CMK (cell line): ENCODE data around the gene CACNB3.

Experiments used
- DNase-seq: peaks from one replicate; pipeline ENCODE4 v3.0.0-alpha.2; 2010; ENCODE audit warnings: low read depth

The CACNB3 gene

DNA sequence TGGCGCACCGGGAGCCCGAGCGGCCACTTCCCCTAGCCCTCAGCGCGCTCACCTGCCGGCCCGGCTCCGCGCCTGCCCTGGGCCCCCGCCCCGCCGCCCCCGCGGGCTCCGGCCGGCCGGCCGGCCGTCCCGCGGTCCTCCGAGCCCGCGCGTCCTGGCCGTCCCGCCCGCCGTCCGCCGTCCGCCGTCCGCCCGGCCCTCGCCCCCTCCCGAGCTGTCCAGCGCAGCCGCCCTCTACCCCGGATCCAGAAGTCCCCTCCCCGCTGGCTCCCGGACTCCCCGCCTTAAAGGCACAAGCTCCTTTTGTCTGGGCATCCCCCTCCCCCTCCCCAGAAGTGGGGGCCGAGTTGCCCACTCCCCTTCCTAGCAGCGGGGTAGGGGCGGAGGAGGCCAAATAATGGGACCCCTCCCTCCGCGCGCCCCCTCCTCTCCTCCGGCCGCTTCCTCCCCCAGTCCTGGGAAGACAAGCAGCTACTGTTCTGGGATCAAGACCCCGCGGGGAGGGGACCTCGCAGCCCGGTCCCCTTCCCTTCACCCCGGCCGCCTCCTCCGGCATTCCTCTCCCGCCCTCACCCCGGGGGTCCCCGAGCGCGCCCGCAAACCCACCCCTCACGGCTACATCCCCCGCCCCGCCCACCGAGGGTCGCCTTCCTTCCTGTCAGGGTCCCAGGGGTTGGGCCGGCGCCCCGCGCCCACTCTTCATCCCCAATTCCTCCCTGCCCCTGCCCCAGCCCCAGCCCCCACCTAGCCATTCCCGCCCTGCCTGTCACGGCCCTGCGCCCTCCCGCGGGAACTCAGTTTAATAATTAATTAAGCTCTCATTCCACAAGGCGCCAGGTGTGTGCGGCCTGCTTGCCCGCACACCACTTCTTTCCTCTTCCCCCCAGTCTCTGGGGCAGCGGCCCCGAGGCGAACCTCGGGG, 29.2 kb upstream of the CACNB3 start, which contains the start of gene ADCY6:
TSS of gene ADCY6 (minus strand) at position 236 of the 922 bp plus-strand sequence. CDS start 5,655 bp downstream, outside the sequence.
- no peak for DNase-seq

DNA sequence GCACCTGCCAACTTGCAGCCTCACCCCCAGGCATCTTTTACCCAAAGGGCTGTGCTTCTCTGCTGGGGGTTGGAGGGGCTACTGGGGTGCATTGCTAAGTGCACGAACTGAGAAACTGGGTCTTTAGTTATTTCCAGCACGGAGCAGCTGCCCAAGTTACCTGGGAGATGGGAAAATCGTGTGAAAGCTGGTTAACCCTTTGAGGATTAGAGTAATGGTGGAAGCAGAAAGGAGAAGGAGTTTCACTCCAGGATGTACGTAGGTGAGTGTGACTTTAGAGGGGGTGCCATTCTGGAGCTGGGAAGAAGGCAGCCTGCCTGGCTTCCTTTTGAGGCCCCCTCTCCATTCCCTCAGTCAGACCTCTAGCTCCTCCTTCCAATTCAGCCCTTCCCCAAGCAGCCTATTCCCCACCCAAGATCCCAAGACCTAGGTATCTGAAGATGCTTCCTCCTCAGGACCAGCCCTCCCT, 28.4 kb upstream of the CACNB3 start:
- no peak for DNase-seq

DNA sequence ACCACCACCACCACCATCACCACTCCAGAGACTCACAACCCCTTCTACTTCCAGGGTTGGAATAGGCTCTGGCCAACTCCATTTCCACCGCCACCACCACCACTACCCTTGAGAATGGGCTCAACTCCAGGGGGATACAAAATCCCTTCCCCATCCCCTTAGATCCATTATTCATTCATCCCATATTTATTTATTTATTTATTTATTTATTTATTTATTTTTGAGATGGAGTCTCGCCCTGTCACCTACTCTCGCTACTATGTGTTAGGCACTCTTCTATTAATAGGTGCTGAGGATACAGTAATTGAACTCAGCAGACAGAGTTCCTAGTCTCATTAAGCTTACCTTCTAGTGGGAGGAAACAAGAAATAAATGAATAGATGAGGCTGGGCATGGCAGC, 24.6 kb upstream of the CACNB3 start:
- DNase-seq = no peak

DNA sequence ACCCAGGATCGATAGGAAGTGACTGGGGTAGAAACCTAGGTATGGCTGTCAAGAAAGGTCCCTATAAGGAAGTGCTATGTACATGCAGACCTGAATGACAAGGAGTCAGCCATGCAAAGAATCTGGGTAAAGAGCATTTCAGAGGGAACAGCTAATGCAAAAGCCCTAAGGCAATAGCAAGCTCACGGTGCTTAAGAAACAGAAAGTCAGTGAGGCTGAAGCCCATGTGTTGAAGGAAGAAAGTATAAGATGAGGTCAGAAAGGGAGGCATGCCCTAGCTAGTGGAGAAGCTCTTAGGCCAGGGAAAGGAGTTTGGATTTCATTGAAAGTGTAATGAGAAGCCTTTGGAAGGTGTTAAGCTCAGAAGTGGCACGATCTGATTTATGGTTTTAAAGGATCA, 23.4 kb upstream of the CACNB3 start:
- DNase-seq = no peak

DNA sequence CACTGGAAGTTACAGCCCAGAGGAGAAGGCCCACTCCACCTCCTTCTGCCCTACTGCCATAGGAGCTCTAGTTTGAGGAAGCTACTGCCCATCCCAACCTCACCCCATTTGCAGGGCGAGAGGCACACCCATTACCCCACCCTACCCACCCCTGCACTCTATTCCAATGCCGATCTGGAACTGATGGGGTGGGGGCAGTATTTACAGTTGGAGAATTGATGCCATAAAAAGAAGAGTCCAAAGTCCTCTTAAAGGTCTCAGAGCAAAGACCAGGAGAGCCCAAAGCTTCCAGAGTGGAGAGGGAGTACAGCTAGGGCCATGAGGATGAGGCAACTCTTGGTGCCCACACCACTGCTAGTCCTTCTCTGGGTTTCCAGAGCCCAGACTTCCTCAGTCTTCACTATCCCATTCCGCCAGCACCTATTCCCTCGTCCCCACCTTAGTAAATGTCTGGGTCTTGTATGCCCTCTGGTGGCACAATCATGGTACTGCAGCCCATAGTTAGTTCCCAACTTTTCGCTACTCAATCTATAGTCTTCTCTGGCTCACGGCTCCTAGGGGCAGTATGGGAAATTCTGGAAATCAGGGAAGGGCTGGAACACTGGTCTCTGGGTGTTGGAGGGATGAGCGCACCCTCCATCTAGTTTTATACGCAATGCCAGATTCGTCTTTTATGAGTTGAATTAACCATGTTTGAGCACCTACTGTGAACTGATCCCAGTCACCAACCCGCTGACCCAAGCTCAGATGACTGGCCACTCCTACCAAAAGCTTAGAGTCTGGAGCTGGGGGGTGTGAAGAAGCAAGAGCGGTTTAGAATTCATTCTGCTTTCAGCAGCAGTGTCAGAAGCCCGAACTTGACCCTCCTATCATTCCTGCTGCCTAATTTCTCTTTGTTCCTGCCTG, 22.5 kb upstream of the CACNB3 start:
- no peak for DNase-seq

DNA sequence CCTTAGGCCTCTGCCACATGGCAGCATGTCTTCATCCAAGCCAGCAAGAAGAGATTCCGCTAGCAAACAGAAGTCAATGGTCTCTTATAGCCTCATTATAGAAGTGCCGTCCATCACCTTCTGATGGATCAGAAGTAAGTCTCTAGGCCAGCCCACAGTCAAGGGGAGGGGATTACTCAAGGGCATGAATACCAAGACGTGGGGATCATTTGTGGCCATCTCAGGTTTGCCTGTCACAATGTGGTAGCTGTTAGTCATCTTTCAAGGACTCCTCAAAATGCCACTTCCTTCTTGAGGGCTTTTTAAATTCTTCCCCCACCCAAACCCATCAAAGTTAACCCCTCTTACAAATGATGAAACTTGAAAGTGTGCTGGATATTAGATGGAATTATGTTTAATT, 21.3 kb upstream of the CACNB3 start:
- no peak for DNase-seq

DNA sequence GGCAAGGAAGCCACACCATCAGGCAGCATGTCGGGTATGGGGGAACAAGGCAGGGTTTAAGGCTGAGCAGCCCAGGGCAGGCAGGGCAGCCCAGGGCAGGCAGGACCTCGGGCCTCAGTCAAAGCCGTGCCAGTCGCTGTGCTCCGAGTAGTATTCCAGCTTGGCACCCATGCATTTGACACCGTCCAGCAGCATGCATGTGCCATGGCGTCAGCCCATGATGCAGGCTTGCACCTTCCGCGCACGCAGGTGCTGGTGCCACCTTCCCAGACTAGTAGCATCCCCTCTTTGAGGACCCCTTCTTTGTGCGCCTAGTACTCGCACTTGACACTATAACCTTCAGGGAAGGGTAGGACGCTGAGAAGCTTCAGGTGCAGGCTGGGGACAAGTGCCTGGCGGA, 17.8 kb upstream of the CACNB3 start:
- no peak for DNase-seq

DNA sequence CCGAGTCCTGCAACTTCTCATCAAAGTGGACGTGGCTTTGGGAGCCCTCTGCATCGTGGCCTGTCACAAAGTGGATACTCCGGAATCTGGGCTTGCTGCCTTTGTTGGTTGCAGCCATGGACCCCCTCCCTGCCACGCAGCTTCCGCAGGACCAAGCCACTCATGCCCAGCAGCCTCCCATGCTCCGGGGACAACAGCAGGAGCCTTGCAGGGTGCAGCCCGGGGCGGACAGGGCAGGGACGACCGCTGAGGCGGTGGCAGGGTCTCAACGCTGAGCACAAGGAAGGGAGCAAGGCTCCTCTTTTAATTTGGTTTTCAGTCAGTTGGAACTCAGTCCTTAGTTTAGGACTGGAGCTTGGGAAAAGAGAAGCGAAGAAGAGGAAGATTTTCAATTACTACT, 17.3 kb upstream of the CACNB3 start:
- no peak for DNase-seq

DNA sequence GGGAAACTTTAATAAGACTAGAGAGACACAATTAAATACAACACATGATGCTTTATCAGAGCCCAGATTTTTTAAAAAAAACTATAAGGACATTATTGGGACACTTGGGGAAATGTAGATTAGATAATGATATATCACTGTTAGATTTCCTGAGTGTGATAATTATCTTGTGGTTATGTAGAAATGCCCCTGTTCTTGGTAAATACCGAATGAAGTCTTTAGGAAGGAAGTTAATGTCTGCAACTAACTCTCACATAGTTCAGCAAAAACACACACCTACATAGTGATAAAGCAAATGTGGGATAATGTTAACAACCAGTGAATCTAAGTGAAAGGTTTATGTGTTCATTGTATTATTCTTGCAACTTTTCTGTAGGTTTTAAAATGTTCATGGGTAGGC, 14.6 kb upstream of the CACNB3 start:
- no peak for DNase-seq

DNA sequence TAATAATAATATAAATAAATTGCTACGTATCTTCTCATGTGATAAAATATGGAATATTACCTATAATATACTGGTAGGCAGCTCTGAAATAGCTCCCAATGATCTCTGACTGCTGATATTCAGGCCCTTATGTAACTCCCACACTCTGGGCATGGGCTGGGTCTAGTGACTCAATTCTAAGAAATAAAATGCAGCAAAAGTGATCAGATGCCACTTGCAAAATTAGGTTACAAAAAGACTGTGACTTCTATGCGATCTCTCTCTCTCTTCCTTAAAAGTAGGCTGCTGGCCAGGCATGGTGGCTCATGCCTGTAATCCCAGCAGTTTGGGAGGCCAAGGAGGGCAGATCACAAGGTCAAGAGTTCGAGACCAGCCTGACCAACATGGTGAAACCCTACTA, 10.3 kb upstream of the CACNB3 start:
- DNase-seq = no peak

DNA sequence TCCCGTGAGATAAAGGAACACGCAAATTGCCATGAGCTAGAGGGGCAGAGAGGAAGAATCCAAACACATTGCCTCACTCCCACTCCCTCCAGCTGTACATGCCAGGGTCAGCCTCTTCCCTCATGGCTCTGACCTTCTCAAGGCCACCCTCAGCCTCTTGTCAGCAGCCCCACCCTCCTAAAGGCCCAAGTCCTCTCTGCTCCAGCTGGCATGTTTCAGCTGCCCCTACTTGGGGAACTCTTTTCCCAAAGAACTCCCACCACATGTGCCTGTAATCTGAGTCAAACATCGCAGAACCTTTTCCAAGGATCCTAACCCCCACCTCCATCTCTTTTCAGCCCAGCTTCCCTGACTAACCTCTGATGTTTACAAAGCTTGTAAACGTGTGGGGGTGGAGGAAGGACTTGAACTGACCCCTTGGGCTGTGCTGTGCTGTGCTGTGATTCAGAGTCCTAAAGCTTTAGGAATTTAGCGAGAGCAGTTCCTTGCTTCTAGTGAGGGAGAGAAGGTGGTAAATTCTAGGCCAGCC, 7.3 kb upstream of the CACNB3 start:
- DNase-seq = no peak

DNA sequence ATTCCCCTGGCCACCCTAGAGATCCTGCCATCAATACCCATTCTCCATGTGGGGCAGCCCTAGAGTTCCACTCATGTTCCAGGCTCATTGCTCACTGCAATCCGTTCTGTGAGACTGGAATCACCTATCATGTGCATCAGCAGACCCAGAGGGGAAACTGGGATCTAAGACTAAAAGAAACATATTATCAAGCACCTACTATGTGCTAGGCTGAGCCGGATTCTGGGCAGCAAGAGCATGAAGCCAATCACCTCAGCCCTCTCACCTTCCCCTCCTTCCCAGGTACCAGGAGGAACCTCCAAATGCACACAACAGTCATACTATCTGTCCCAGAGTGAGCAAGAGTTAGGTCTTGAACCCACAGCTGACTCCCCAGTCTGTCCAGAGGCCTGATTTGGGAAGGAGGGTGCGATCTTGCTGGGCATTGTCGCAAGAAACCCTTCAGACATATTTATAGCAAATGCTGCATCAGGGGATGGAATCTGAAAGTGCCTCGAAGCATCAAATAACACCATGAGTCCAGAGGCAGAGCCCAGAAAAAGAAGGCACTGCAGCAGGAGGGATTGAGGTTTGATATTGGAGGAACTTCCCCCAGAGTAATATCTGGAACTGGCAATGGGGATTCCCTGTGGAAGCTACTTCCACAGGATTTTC, 6.7 kb upstream of the CACNB3 start:
- no peak for DNase-seq

DNA sequence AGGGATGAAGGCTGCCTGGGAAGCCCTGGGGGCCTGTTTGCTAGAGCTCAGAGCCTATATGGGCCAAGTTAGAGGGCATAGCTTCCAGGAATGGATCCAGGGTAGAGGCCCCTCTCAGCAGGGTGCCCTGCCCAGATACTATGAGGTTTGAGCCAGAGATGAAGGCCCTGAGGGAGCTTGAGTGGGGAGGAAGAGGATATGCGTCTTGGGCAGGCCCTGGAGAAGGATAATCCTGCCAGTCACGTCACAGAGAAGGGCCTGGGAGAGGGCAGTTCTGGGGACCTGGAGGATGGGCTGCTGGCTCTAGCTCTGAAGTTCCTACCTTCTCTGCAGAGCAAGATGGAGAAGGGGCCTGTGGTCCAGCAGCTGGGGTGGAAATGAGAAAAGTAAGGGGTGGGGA, 5.9 kb upstream of the CACNB3 start:
- DNase-seq = no peak

DNA sequence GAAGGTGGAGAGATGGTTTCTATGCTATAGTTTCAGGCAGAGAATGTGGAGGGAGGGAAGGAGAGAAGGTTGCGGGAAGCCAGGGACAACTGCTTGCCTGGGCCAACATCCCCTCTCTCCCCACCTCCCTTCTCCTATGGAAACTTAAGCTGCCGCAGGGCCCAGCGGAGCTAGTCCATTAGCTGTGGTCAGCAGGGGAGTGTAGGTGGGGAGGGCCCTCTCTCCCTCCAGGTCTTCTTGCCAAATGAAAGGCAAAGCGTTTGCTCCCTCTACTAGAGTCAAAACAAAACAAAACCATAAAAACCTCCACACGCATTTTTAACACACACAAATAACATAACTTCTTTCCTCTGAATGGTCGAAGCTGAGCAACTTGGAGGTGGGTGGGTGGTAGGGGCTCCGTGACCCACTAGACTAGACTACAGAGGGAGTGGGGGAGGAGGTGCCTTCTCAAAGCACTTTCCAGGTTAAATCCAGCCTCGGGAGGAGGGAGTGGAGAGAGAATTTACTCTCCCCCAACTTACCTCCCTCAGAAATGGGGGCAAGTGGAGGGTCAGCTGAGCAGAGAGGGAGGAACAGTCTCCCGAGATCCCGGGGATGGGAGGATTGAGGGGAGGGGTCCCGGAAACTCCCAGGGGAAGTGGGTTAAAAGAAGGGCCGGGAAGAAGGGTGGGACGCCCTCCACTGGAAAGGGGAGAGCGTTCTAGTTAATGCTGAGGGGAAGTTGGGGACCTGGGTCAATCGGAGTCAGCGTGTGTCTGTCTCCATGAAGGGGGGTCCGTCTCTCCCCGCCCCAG, 4.6 kb upstream of the CACNB3 start:
- no peak for DNase-seq

DNA sequence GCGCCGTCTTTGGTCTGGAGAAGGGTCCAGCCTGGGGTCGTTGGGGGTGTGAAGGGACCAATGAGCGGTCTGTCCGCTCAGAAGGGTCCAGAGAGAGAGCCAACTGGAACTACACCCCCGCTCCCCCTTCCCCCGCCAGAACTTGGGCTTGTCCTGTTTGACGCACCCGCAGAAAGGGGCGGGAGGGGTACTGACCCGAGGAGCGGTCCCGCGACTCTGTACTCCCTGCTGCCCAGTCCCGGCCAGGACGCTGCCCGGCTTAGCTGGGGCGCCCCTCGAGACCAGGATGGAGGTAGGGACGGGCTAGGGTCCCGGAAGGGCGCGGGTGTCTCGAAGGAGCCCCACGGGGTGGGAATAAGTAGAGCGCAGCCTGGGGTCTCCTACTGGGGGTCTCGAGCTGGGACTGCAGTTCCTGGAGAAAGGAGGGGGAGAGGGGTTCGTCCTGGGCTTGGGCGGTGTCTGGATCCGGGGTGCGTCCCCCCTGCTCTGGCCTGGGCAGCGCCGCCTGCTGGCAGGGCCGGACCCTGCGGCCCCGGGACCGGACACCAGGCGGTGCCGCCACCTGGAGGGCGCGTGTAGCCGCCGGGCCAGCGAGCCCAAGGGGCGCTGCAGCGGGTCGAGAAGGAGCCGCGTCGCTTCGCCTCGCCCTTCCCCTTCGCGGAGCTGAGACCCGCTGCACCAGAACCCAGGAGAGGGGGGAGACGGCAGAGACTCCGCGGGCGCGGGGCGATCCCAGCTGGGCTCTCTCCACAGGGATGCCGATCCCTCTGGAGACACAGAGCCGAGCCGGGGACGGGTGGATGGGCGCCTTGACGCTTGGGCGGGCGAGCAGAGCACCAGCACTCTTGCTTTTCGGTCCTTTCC, 3.8 kb upstream of the CACNB3 start:
- DNase-seq = peak; percentile 72

DNA sequence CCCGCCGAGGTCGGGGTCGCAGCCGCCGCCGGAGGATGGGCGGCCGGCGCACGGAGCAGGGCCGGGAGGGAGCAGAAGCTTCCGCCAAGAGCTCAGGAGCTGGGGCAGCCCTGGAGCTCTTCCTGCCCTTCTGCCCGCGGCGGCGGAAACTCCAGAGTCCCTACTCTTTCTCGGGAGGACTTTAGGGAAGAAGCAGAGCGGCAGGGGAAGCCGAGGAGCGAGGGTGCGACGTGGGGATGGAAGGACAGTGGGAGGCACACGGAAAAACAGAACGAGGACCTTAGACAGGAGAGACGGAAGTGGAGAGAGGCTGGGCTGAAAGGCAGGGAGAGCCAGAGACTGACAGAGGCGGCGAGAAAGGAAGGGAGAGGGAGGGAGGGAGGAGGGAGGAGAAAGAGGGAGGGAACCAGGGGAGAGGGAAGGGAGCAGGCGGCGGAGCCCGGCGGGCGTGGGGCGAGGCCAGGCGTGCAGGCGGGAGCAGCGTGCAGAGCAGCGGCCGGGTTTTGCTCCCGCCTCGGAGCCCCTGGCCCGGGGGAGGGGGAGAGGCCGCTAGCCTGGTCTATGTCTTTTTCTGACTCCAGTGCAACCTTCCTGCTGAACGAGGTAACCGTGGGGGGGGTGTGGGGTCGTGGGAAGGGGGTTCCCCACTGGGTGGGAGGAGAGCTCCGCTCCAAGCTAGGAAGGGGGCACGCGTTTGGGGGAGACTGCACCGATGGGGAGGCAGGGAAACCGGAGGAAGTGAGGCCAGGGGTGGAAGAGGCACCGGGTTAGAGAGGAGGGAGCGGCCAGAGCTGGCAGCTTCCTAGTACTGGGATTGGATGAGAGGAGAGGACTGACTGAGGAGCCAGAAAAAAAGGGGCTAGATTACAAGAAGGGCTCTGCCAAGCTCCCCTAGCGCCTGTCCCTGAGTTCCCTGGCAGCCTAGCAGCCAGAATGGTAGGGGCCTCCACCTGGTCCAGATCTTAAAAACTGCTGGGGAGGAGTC, 2.9 kb upstream of the CACNB3 start:
- DNase-seq = peak; percentile 79

DNA sequence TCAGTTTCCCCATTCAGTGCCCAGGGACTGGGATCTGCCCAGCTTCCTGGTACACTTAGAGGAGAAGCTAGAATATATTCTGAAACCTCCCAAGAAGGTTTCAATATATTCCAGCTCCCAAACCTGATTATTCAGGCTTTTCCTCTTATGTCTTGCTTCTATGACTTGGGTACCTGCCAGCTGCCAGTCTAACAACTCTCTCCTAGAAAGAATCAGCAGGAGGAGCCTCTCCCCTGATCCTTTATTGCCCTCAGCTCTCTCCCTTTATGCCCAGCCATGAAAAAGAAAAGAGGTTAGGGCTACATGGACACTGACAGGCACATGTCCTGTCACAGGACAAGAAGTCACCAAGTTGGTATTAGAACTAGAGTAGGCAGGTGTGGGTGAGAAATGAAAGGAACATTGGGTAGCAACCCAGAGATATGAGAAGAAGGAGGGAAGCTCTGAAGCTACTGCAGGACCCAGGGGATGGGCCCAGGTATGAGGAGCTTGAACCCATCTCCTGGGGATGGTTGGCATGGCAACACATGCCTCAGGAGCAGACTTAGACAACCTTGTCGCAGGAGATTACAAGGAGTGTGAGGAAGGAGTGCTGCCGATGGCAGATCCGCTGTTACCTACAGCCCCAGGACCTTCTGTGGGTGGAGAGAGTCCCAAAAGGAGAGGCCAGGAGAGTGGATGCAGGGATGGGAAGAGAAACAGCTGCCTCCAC, 2.0 kb upstream of the CACNB3 start:
- no peak for DNase-seq
